Retinal pigment epithelial cell (primary cell): ENCODE results near the gene C9orf43.
A peak's percentile ranks its signal among the peaks of the same experiment; 100 is the strongest.
"Not testable (repeated sequence)": the region's sequence is repeated elsewhere in the genome, so short reads cannot be mapped to it uniquely, and the experiment has no call there.

ENCODE experiments used
- DNase-seq: peaks from one replicate; pipeline ENCODE4 v3.0.0-alpha.2; 2010; ENCODE audit warnings: low read depth
- H3K4me3 ChIP-seq: 2 replicates; pipeline ENCODE4 v1.5.1; 2011; ENCODE audit warnings: mild to moderate bottlenecking, low read length, control low read depth, moderate library complexity
- CTCF ChIP-seq: conservative IDR thresholded peaks from 2 replicates; pipeline ENCODE4 v1.5.1; 2011; ENCODE audit warnings: low read depth, low read length, control low read depth, inconsistent platforms

C9orf43 gene

DNA sequence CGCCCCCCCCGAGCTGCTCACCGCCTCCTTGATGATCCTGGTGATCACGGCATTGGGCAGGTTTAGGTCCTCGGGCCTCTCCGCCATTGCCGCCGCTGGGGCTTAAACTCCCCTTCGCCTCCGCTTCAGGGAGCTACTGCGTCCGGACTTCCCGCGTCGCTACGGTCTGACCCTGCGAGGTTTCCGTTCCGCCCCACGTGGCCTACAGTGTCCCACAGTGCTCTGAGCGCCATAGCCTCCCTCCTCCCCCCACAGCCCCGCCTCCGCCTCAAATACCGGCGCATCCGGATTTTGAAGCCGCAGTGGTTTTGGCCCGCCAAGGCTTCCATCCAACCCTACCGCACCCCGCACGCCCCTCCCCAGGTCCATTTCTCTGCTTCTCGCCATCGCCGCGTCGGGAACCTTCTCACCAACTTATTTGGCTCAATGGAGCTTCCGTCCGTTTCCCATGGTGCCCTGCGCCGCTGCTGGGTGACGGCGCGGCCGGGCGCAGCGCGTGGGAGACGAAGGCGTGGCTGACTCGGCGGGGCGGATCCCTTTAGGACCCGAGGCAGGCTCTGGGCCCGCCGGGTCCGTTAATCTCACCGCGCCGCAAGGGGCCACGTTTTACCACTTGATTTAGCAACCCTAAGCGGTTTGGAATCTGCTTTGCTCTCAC lies at the start of gene C9orf43, which contains the start of gene POLE3:
Gene C9orf43, plus strand, starts transcription at position 541 of the 658 bp plus-strand sequence. CDS start 2,747 bp downstream, outside the sequence.
Gene POLE3, minus strand, starts transcription at position 469 of the 658 bp plus-strand sequence. Its CDS starts 382 bp downstream, at position 87.
- TF ChIP-seq CTCF = no peak
- peak; percentile 85 for DNase-seq
- H3K4me3 ChIP-seq = peak within 1 kb of the TSS; percentile 89

DNA sequence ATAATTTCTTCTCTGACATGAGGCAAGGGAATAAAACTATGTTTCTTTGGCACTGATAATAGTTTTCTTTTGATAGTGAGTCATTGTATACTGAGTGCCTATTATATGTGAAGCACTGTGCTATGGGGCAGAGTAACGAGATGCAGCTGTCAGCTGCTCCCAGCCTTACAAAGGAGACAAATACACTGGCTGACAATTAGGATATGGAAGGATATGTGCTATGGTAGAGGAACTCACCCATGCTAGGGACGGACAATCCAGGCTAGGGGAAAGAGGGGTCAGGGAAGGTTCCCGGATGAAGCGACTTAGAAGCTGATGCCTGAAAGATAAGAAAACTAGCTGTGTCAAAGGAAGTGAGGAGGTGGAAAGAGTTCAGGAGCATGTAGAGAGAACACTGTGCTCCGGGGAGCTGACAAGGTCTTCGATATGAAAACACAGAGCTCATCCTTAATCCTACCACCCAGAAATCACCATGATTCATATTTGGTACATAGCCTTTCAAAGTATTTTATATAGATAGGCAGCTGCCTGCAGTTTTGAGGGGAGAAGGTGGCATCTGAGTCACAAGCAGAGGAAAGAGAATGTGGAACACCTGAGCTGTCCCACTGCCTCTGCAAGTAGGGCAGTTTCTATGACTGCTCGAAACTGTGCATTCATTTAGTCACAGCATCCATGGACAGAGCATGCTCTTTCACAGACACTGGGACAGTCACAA lies 49.1 kb upstream of the C9orf43 start:
- no peak overlapping the region for H3K4me3 ChIP-seq
- no peak for DNase-seq
- no peak for TF ChIP-seq CTCF

GRCh38 chr9:113363336-113363735 lies 47.2 kb upstream of the C9orf43 start:
- H3K4me3 ChIP-seq = no peak overlapping the region
- no peak for DNase-seq
- TF ChIP-seq CTCF = no peak

GRCh38 chr9:113364951-113365350 lies 45.6 kb upstream of the C9orf43 start:
- DNase-seq = no peak
- TF ChIP-seq CTCF = no peak
- H3K4me3 ChIP-seq = no peak overlapping the region

DNA sequence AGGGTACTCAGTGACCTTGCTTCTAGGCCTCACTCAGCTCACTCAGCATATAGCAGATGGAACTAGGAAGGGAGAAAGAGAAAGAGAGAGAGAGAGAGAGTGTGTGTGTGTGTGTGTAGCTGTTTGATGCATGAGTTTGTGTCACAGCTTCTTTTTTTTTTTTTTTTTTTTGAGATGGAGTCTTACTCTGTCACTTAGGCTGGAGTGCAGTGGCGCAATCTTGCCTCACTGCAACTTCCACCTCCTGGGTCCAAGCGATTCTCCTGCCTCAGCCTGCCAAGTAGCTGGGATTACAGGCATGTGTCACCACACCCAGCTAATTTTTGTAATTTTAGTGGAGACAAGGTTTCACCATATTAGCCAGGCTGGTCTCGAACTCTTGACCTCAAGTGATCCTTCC lies 44.9 kb upstream of the C9orf43 start:
- DNase-seq, H3K4me3 ChIP-seq: not testable (repeated sequence)

DNA sequence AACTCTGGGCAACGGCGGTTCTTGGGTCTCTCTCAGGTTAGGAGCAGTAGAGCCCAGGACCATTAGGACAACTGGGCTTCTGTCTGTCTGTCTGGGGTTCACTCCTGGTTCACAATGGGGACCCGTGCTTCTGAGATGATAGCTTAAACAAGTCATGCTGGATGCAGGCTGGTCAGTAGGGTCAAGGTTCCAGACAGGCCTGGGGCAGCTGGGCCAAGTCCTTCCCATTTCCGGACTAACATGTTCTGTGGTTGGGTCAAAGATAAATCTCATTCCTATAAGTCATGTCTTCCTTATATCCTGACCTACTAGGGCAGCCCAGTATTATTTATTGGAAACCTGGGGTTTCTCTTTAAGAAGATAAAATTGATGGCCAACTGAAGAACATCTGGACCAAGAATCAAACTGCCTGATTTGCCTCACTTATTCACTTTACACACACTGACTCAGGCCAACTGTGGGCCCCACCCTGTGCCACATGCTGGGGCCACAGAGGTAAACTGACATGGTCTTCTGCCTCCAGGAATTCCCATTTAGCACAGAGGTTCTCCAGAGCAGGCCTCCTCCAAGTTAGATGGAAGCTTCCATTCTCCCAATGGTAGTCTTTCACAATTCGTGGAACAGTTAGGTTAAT lies 42.1 kb upstream of the C9orf43 start:
- no peak overlapping the region for H3K4me3 ChIP-seq
- no peak for TF ChIP-seq CTCF
- no peak for DNase-seq

DNA sequence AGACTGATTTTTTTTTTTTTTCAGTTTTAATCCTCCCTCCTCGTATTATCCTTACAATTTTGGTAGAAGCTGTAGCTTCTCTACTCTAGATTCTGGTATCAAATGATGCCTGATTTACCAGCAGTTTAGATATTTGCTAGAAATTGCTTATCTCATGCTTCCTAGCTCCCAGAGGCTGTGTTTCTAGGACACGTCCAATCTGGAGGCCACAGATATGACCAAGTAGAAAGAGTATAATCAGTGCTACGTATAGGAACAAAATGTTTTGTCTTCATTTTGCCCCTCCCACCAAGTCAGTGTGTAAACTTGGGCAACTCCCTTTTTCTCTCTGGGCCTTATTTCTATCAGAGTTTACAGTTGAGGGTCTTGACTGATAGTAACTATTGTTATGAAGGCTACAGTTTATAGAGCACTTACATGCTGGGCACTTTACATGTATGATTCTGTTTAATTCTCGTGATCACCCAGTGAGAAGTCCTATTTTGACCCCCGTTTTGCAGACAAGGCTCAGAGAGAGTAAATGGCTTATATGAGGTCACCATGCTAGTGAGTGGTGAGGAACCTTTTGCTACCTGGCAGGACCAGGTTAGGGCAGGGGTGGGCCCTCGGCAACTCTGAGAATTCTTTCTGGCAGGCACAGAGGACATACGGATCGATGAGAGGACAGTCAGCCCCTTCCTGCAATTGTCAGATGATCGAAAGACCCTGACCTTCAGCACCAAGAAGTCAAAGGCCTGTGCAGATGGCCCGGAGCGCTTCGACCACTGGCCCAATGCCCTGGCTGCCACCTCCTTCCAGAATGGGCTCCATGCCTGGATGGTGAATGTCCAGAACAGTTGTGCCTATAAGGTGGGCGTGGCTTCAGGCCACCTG lies 41.3 kb upstream of the C9orf43 start:
- DNase-seq = no peak
- TF ChIP-seq CTCF = no peak

More for the DNA sequence above, 41.3 kb upstream of the C9orf43 start:
- no peak overlapping the region for H3K4me3 ChIP-seq
